GM12873 (cell line): ENCODE measurements around the gene TNS1.

Source experiments
- CTCF ChIP-seq: IDR thresholded peaks from 2 replicates; pipeline ENCODE4 v1.5.1; 2012; ENCODE audit warnings: low read depth, mild to moderate bottlenecking, moderate library complexity, low read length, control low read depth; ENCODE audit not compliant: insufficient read depth; ENCODE audit errors: missing control alignments

Gene TNS1

GRCh38 chr2:217776631-217777030 is 226.2 kb downstream of the TNS1 start:
- TF ChIP-seq CTCF, result no peak

GRCh38 chr2:217775920-217776503 is 226.8 kb downstream of the TNS1 start:
- TF ChIP-seq CTCF, result peak; percentile 21

GRCh38 chr2:217774232-217774631 is 228.6 kb downstream of the TNS1 start:
- TF ChIP-seq CTCF, result no peak

GRCh38 chr2:217773539-217773938 is 229.3 kb downstream of the TNS1 start:
- TF ChIP-seq CTCF, result no peak

- no peak for TF ChIP-seq CTCF
Measured at GRCh38 chr2:217766356-217766755, 236.4 kb downstream of the TNS1 start.

GRCh38 chr2:217761645-217762277 is 241.0 kb downstream of the TNS1 start:
- TF ChIP-seq CTCF, result no peak

GRCh38 chr2:217759991-217760390 is 242.8 kb downstream of the TNS1 start:
- no peak for TF ChIP-seq CTCF

- no peak for TF ChIP-seq CTCF
Measured at GRCh38 chr2:217757108-217757463, 245.7 kb downstream of the TNS1 start.
